HG02840 (cell line): ENCODE data around the gene HEY2.
"Not testable (repeated sequence)": the region's sequence is repeated elsewhere in the genome, so short reads cannot be mapped to it uniquely, and the experiment has no call there.

Experiments
- ATAC-seq: cut with Tn5 transposase; IDR thresholded peaks from one replicate; pipeline ENCODE4 v1.9.1; 2021; ENCODE audit warnings: mild to moderate bottlenecking, moderate library complexity, moderate number of reproducible peaks; ENCODE audit not compliant: unreplicated experiment, low FRiP score

The HEY2 gene

GRCh38 chr6:125792680-125793079 lies 43.2 kb downstream of the HEY2 start:
- ATAC-seq = no peak

- no peak for ATAC-seq
These were observed 43.8 kb downstream of the HEY2 start for GRCh38 chr6:125793280-125793679.

GRCh38 chr6:125793863-125794262 lies 44.4 kb downstream of the HEY2 start:
- no peak for ATAC-seq

- no peak for ATAC-seq
These were observed 45.1 kb downstream of the HEY2 start for GRCh38 chr6:125794342-125795137.

GRCh38 chr6:125795301-125795700 lies 45.9 kb downstream of the HEY2 start:
- ATAC-seq = no peak

- no peak for ATAC-seq
These were observed 47.9 kb downstream of the HEY2 start for GRCh38 chr6:125797120-125797885.

- ATAC-seq = no peak
These were observed 48.5 kb downstream of the HEY2 start for GRCh38 chr6:125797886-125798444.

- peak; percentile 89 for ATAC-seq
These were observed 49.5 kb downstream of the HEY2 start for GRCh38 chr6:125798734-125799508.

- no peak for ATAC-seq
These were observed 53.0 kb downstream of the HEY2 start for GRCh38 chr6:125802383-125802782.

- no peak for ATAC-seq
These were observed 53.5 kb downstream of the HEY2 start for GRCh38 chr6:125802943-125803377.

GRCh38 chr6:125804264-125804663 lies 54.8 kb downstream of the HEY2 start:
- ATAC-seq = peak; percentile 37

GRCh38 chr6:125804866-125805425 lies 55.5 kb downstream of the HEY2 start:
- not testable (repeated sequence) for ATAC-seq

GRCh38 chr6:125806813-125807212 lies 57.4 kb downstream of the HEY2 start:
- no peak for ATAC-seq

- peak; percentile 44 for ATAC-seq
These were observed 57.9 kb downstream of the HEY2 start for GRCh38 chr6:125807293-125807692.

GRCh38 chr6:125808060-125808459 lies 58.6 kb downstream of the HEY2 start:
- no peak for ATAC-seq

GRCh38 chr6:125808591-125808990 lies 59.2 kb downstream of the HEY2 start:
- ATAC-seq = no peak

- no peak for ATAC-seq
These were observed 60.2 kb downstream of the HEY2 start for GRCh38 chr6:125809570-125810170.

GRCh38 chr6:125810445-125810844 lies 61.0 kb downstream of the HEY2 start:
- ATAC-seq = no peak
